Measurements from ENCODE around the gene TSPAN1. TPM values are rescaled to one million over a fixed set of nuclear protein-coding genes. Genes with fewer than 3 reads are reported as not detected.

TSPAN1 gene
- total RNA-seq, 1 donor from 2014 or later = not detected

DNA sequence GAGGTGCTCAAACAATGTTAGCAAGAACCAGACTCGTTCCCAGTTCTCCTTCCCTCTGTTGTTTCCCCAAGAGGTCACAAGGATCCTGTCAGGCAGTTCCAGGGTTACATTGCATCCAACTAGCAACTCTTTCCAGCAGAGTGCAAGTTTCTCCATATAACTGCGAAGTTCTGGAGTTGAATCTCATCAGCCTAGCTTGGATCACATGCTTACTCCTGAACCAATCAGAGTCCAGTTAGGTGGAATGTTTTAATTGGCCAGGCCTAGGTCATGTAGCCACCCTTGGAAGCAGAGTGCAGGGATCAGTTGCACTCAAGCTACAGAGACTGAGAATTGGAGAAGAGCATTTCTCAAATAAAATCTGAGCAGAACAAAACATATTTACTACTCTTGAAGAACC is 26.6 kb upstream of the TSPAN1 start:
- peaks cover 2% of the 10 kb centered on the region for H3K27me3 Mint-ChIP-seq
- H3K4me1 Mint-ChIP-seq = no peaks in the 10 kb centered on the region
- DNase-seq = no peak
- no peaks in the 10 kb centered on the region for H3K36me3 Mint-ChIP-seq (ENCODE audit: low read depth)
- intact Hi-C loops (cut with micrococcal nuclease) = no loop called here
- no peak overlapping the region for H3K4me3 Mint-ChIP-seq
- no peak overlapping the region for H3K27ac Mint-ChIP-seq
- no peaks in the 10 kb centered on the region for H3K9me3 Mint-ChIP-seq

GRCh38 chr1:46150085-46150484 is 24.8 kb upstream of the TSPAN1 start:
- no peak overlapping the region for H3K27ac Mint-ChIP-seq
- H3K27me3 Mint-ChIP-seq = peaks cover 2% of the 10 kb centered on the region
- no peaks in the 10 kb centered on the region for H3K36me3 Mint-ChIP-seq (ENCODE audit: low read depth)
- no peaks in the 10 kb centered on the region for H3K4me1 Mint-ChIP-seq
- H3K4me3 Mint-ChIP-seq = no peak overlapping the region
- H3K9me3 Mint-ChIP-seq = no peaks in the 10 kb centered on the region
- intact Hi-C loops (cut with micrococcal nuclease) = no loop called here
- DNase-seq = no peak

- H3K9me3 Mint-ChIP-seq = no peaks in the 10 kb centered on the region
- intact Hi-C loops (cut with micrococcal nuclease) = no loop called here
- H3K36me3 Mint-ChIP-seq (ENCODE audit: low read depth) = no peaks in the 10 kb centered on the region
- H3K4me3 Mint-ChIP-seq = no peak overlapping the region
- no peaks in the 10 kb centered on the region for H3K4me1 Mint-ChIP-seq
- no peak overlapping the region for H3K27ac Mint-ChIP-seq
- DNase-seq = no peak
- H3K27me3 Mint-ChIP-seq = peaks cover 2% of the 10 kb centered on the region
These were observed 22.9 kb upstream of the TSPAN1 start for GRCh38 chr1:46152016-46152415.

GRCh38 chr1:46153228-46153627 is 21.7 kb upstream of the TSPAN1 start:
- H3K4me3 Mint-ChIP-seq = no peak overlapping the region
- no peak overlapping the region for H3K27ac Mint-ChIP-seq
- DNase-seq = no peak
- H3K4me1 Mint-ChIP-seq = no peaks in the 10 kb centered on the region
- H3K27me3 Mint-ChIP-seq = peaks cover 2% of the 10 kb centered on the region
- intact Hi-C loops (cut with micrococcal nuclease) = no loop called here
- no peaks in the 10 kb centered on the region for H3K36me3 Mint-ChIP-seq (ENCODE audit: low read depth)
- no peaks in the 10 kb centered on the region for H3K9me3 Mint-ChIP-seq

DNA sequence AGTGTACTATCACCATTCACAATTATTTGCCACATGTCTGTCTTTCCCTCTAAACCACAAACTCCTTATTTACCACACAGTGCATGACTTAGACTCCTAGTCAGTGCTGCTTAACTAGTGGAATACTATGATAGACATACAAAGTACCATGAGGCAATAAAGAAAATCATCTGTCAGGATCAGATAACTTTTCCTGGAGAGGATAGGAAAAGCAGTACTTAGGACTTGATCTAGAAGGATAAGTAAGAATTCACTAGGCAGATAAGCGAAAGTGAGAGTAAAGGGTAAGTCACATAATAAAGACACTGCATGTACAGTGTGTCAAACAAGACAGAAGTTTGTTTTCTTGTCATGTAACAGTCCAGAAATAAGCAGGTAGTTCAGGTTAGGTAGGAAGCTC is 21.2 kb upstream of the TSPAN1 start:
- no peak overlapping the region for H3K27ac Mint-ChIP-seq
- intact Hi-C loops (cut with micrococcal nuclease) = no loop called here
- no peaks in the 10 kb centered on the region for H3K4me1 Mint-ChIP-seq
- H3K27me3 Mint-ChIP-seq = peaks cover 2% of the 10 kb centered on the region
- DNase-seq = no peak
- no peaks in the 10 kb centered on the region for H3K9me3 Mint-ChIP-seq
- H3K4me3 Mint-ChIP-seq = no peak overlapping the region
- no peaks in the 10 kb centered on the region for H3K36me3 Mint-ChIP-seq (ENCODE audit: low read depth)

DNA sequence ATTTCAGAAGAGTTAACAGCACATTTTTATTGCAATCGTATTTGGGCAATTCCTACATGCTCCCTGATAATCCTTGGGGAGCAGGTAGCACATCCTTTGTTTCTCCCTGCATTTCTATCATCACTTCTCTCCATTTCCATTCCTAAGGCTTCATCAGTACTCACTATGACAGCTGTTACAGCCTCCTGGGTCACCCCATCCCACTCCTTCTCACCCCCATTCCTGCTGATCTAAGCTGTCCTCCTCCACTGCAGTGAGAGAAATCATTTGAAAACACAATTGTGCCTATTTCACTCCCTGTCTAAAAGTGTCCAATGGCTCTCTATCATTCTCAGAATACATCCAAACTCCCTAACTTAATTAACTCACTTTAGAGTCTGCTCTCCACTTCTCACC is 17.0 kb upstream of the TSPAN1 start:
- no peaks in the 10 kb centered on the region for H3K36me3 Mint-ChIP-seq (ENCODE audit: low read depth)
- peaks cover 4% of the 10 kb centered on the region for H3K27me3 Mint-ChIP-seq
- H3K4me3 Mint-ChIP-seq = no peak overlapping the region

GRCh38 chr1:46158312-46159281 is 16.3 kb upstream of the TSPAN1 start:
- no peaks in the 10 kb centered on the region for H3K36me3 Mint-ChIP-seq (ENCODE audit: low read depth)
- H3K9me3 Mint-ChIP-seq = no peaks in the 10 kb centered on the region
- DNase-seq = no peak
- intact Hi-C loops (cut with micrococcal nuclease) = no loop called here
- H3K4me3 Mint-ChIP-seq = no peak overlapping the region
- H3K4me1 Mint-ChIP-seq = no peaks in the 10 kb centered on the region
- peaks cover 4% of the 10 kb centered on the region for H3K27me3 Mint-ChIP-seq
- H3K27ac Mint-ChIP-seq = no peak overlapping the region

More for the DNA sequence above, 17.0 kb upstream of the TSPAN1 start:
- Mint-ChIP-seq H3K9me3 (no peaks in the 10 kb centered on the region), H3K4me1 (no peaks in the 10 kb centered on the region), H3K27ac (no peak overlapping the region)
- intact Hi-C loops (cut with micrococcal nuclease) = no loop called here
- no peak for DNase-seq

- H3K27me3 Mint-ChIP-seq = peaks cover 4% of the 10 kb centered on the region
- H3K4me3 Mint-ChIP-seq = no peak overlapping the region
- H3K4me1 Mint-ChIP-seq = no peaks in the 10 kb centered on the region
- no peaks in the 10 kb centered on the region for H3K9me3 Mint-ChIP-seq
- intact Hi-C loops (cut with micrococcal nuclease) = no loop called here
- no peak overlapping the region for H3K27ac Mint-ChIP-seq
- no peaks in the 10 kb centered on the region for H3K36me3 Mint-ChIP-seq (ENCODE audit: low read depth)
- DNase-seq = no peak
These were observed 15.4 kb upstream of the TSPAN1 start for GRCh38 chr1:46159516-46159915.

GRCh38 chr1:46160212-46160611 is 14.7 kb upstream of the TSPAN1 start:
- H3K4me3 Mint-ChIP-seq = no peak overlapping the region
- intact Hi-C loops (cut with micrococcal nuclease) = no loop called here
- H3K9me3 Mint-ChIP-seq = no peaks in the 10 kb centered on the region
- peaks cover 4% of the 10 kb centered on the region for H3K27me3 Mint-ChIP-seq
- no peaks in the 10 kb centered on the region for H3K36me3 Mint-ChIP-seq (ENCODE audit: low read depth)
- no peaks in the 10 kb centered on the region for H3K4me1 Mint-ChIP-seq
- no peak overlapping the region for H3K27ac Mint-ChIP-seq
- DNase-seq = no peak

- Mint-ChIP-seq H3K27ac (peak overlapping the region; percentile 80), H3K9me3 (no peaks in the 10 kb centered on the region), H3K4me3 (peak overlapping the region; percentile 86), H3K27me3 (peaks cover 24% of the 10 kb centered on the region), H3K36me3 (ENCODE audit: low read depth) (no peaks in the 10 kb centered on the region), H3K4me1 (peaks cover 13% of the 10 kb centered on the region)
- intact Hi-C loops (cut with micrococcal nuclease) = no loop called here
- DNase-seq = peak; percentile 81
These were observed 8.1 kb upstream of the TSPAN1 start for GRCh38 chr1:46166521-46167462.

GRCh38 chr1:46168477-46168876 is 6.4 kb upstream of the TSPAN1 start:
- intact Hi-C loops (cut with micrococcal nuclease) = no loop called here
- Mint-ChIP-seq H3K36me3 (ENCODE audit: low read depth) (no peaks in the 10 kb centered on the region), H3K27me3 (peaks cover 27% of the 10 kb centered on the region), H3K9me3 (no peaks in the 10 kb centered on the region), H3K4me1 (peaks cover 13% of the 10 kb centered on the region), H3K4me3 (no peak overlapping the region), H3K27ac (no peak overlapping the region)
- DNase-seq = no peak

GRCh38 chr1:46169811-46170454 is 5.0 kb upstream of the TSPAN1 start:
- Mint-ChIP-seq H3K36me3 (ENCODE audit: low read depth) (no peaks in the 10 kb centered on the region), H3K27ac (no peak overlapping the region), H3K4me1 (peaks cover 13% of the 10 kb centered on the region), H3K27me3 (peaks cover 27% of the 10 kb centered on the region), H3K9me3 (no peaks in the 10 kb centered on the region), H3K4me3 (no peak overlapping the region)
- DNase-seq = peak; percentile 50
- intact Hi-C loops (cut with micrococcal nuclease) = no loop called here

- Mint-ChIP-seq H3K4me3 (no peak overlapping the region), H3K4me1 (peaks cover 11% of the 10 kb centered on the region), H3K36me3 (ENCODE audit: low read depth) (no peaks in the 10 kb centered on the region), H3K27me3 (peaks cover 27% of the 10 kb centered on the region), H3K27ac (no peak overlapping the region), H3K9me3 (no peaks in the 10 kb centered on the region)
- intact Hi-C loops (cut with micrococcal nuclease) = no loop called here
- DNase-seq = no peak
These were observed 3.5 kb upstream of the TSPAN1 start for GRCh38 chr1:46171351-46171750.
